ENCODE results near the gene RANBP3.

RANBP3 gene

DNA sequence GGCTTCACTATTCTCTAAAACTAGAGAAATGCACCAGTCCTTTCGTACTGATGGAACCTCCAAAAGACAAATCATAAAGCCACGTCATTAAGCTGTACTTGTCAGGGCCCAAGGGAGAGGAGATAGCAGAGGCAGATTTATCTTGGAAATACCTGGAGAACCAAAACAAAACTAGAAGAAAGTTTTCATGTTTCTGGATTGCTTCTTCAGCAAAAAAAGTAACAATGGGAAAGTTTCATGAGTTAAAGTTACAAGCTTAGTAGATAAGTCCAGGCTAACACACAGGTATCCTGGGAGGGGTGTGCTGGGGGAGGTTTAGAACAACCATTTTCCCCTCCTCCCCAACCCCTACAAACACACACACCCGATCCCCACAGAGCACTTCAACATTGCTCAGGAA is 21.6 kb downstream of the RANBP3 start:
- Histone ChIP-seq H3K27ac (peak overlapping the region in 1 of 21 experiments; percentile 14), H3K4me3 (no peak overlapping the region)

DNA sequence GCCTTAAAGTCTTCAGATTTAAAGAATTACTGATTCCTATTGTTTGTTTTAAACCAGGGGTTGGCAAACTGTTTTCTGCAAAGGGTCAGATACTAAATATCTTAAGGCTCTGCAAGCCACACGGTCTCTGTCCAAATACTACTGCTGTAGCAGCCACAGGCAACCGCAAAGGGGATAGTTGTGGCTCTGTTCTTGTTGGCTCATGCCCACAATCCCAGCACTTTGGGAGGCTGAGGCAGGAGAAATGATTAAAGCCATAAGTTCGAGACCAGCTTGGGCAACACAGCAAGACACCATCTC is 22.4 kb downstream of the RANBP3 start:
- Histone ChIP-seq H3K27ac (peak overlapping the region in 1 of 21 experiments; percentile 76), H3K4me3 (no peak overlapping the region)

DNA sequence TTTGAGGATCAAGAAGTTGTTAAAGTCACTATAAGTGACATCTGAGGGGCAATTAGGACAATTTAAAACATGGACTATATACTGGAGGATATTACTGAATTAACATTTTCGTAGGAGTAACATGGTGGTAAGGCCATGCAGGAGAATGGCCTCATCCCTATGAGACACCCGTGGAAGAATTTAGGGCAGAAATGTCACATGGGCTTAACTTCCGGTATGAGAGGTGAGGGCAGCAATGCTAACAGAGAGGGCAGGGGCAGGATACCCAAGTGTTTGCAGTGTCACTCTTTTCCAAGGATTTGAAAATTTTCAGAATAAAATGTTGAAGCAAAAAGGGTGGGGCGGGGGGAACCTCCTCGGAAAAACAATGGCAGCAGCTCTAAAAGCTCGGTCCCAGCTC is 23.6 kb downstream of the RANBP3 start:
- Histone ChIP-seq H3K27ac (peak overlapping the region in 12 of 21 experiments; percentile 30 to 77 (median 55)), H3K4me3 (no peak overlapping the region)

DNA sequence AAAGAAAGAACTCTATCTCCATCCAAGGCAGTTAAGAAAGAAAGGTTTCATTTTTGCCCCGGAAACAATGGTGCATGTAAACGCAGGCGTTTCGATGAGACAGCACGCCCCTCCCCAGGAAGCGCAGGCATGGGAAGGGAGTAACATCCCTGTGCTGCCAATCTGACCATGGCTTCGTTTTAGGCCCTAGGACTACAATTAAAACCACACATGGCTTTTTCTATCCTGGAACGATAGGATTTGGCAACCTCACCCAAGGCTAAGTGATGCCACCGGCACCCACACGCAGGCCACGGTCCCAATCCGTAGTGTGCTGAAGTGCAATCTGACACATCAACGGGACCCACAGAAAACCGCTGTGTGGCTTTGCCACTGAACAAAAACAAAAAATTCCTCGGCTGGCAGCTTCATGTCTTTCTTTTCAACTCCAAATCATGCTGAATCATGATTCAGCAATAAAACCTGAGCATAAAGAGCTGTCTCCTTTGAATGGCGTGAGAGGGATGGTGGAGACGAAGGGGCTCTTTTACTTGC is 24.2 kb downstream of the RANBP3 start:
- Histone ChIP-seq H3K27ac (peak overlapping the region in 13 of 21 experiments; percentile 9 to 77 (median 51)), H3K4me3 (no peak overlapping the region)

DNA sequence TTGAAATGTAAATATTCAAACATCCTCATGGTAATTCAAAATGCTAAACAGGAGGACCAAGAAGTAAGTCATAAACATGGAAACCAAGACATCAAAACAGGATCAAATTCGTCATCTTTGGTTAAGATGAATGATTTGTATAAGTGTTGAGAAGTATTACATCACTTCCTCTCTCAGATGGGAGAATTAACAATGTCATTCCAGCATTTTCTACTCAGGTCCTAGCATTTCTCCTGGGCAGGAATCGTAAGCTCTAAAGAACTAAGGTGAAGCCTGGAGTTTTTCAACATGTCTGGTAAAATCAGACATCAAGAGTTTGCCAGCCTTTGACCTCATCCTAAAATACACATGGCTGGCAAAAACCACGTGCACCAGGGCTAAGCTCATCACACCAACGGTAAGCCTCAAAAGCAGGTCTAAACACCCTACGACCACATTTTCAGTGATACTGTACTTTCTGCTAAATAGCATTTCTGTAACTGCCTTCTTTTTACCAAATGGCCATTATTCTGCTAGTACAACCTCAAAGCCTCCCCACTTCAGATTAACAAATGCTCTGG is 24.8 kb downstream of the RANBP3 start:
- H3K4me3 ChIP-seq = no peak overlapping the region
- H3K27ac ChIP-seq = peak overlapping the region in 13 of 21 experiments; percentile 27 to 77 (median 51)

GRCh38 chr19:5952193-5953029 is 25.5 kb downstream of the RANBP3 start:
- Histone ChIP-seq H3K4me3 (no peak overlapping the region), H3K27ac (peak overlapping the region in 8 of 21 experiments; percentile 18 to 77 (median 44))

DNA sequence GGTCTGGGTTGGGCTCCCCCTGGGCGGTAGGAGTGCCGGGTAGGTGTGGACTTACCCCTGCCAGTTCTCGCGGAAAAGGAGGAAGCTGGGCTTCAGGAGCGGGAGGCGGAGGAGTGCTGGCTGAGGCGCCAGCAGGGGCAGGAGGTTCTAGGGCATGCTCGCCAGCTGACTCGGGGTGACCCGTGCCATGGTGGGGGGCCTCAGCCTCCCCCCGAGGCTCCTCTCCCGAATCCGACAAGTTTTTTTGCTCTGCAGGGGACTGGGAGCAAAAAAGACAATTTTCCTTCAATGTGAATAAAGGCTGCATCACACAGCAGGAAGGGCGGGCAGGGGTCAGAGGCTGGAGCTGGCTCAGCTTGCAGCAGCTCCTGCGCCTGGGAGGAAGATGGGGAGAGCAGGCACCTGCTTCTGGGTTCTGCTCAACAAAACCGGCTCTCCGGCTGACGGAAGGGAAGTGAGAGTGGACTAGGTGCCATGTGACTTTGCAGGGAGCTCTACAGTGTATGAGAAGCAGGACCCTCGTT is 26.5 kb downstream of the RANBP3 start:
- H3K4me3 ChIP-seq = no peak overlapping the region
- H3K27ac ChIP-seq = peak overlapping the region in 8 of 21 experiments; percentile 0 to 68 (median 29)

DNA sequence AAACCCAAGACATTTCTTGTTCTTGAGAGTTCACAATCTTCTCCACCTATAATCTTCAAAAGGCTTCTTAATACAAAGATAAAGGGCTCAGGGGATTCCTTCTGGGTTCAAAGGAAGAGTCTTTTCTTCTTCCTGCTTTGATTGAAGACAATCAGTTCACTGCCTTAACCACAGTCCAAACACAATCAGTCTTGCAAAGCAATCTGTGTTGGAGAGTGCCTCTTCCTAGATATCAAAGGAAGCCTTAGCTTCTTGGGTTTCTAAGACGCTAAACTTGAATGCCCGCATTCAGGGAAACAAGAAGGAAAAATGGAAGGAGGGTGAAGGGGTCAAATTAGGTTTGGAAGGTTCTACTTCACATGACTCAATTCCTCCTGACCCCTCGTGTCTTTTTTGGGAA is 27.2 kb downstream of the RANBP3 start:
- H3K27ac ChIP-seq = peak overlapping the region in 5 of 21 experiments; percentile 0 to 68 (median 38)
- no peak overlapping the region for H3K4me3 ChIP-seq

DNA sequence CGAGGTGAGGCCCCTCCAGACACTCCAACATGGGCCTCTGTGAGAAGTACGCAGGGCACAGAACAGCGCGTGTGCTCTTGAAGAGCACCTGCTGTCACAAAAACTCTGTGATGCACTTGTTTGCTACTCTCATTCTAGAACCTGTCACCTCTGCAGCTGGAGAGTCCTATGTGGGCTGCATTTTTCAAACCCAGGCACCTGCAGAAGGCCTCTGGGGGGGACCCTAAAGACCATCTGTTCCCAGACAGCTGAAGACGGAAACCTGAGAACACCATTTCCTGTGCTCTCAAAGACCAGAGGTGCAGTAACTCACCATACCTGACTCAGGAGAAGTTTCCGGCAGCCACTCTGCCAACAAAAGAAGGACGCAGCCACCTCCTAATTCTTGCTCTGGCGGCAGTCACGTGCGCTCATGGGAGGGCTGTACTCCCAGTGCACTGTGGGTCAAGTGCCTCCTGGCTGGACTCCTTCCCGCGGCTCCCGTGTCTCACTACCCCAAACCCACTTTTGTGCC is 28.1 kb downstream of the RANBP3 start:
- Histone ChIP-seq H3K27ac (peak overlapping the region in 9 of 21 experiments; percentile 6 to 76 (median 48)), H3K4me3 (no peak overlapping the region)

- Histone ChIP-seq H3K27ac (peak overlapping the region in 13 of 21 experiments; percentile 6 to 76 (median 46)), H3K4me3 (no peak overlapping the region)
These were observed 29.0 kb downstream of the RANBP3 start for GRCh38 chr19:5948752-5949564.

DNA sequence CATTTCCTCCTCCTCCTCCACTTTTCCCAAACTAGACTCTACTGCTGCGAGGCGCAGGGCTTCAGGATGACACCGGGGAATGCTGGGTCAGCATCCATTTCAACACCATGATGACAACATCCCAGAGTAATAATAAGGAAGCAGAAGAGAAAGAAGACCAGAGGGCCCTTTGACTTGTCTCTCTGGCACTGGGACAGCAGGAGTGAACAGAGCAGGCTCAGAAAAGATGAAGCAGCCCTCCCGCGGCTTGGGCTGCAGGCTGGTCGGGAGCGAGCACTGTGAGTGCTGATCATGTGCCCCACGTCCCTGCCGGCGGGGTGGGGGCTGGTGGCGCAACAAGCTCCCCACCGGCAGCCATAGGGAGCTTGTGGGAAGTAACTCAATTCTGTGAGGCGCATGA is 30.5 kb downstream of the RANBP3 start:
- Histone ChIP-seq H3K4me3 (peak overlapping the region in 1 of 7 experiments; percentile 11), H3K27ac (peak overlapping the region in 17 of 21 experiments; percentile 1 to 76 (median 58))

- no peak overlapping the region for H3K27ac ChIP-seq
- H3K4me3 ChIP-seq = no peak overlapping the region
These were observed 34.3 kb downstream of the RANBP3 start for GRCh38 chr19:5943623-5944022.

DNA sequence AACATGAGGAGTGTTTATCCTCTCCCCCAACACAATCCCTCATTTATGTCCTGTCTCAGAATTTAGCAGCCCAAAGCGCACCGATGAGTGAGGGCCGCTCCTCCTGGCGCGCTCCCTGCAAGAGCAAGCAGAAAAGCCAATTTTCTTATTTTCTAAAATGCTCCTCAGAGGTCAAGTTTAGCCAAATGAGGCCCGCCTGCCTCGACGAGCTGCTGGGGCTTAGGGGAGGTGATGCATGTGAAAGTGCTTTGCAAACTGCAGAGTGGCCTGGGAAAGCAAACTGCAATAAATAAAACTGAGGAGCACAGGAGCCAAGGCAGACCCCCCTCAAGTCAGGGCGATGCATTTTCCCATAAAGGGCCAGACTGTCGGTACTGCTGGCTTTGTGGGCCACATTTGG is 34.9 kb downstream of the RANBP3 start:
- no peak overlapping the region for H3K4me3 ChIP-seq
- H3K27ac ChIP-seq = no peak overlapping the region

DNA sequence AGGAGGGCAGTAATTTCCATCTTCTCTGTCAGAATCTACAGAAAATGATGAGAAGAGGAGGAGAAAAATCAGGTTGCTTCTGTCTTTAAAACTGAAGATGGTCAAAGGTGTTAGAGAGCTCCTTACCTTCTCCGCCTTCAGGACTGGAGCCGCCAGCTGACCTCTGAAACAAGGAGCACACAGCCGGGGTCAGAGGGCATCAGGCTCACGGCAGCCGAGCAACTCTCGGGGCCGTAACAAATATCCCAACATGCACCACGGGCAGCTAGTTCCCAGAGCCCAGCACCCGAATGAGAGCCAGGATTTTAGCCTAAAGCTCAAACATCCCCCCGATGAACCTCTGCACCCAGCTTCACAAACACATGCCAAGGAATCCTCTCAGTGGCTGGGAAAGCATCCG is 36.3 kb downstream of the RANBP3 start:
- H3K27ac ChIP-seq = no peak overlapping the region
- H3K4me3 ChIP-seq = no peak overlapping the region

GRCh38 chr19:5940260-5941208 is 37.4 kb downstream of the RANBP3 start:
- Histone ChIP-seq H3K4me3 (no peak overlapping the region), H3K27ac (no peak overlapping the region)

DNA sequence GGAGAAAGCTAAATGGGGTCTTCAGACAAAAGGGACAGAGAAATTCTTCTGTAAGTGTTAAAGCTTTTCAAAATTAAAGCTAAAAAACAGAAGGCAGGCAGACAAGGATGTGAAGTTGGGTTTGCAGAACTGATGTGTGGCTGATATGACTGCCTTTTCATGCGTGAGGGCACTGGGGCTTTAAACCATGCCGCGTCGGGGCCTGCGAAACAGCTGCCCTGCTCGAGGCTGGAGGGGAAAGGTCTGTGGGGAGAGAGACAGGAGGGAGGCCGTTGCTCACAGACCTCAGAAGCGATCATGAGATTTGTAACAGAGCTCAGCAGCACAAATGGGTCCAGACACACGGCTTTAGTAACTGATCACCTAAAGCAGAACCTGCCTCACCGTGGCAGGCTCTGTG is 40.4 kb downstream of the RANBP3 start:
- Histone ChIP-seq H3K4me3 (no peak overlapping the region), H3K27ac (no peak overlapping the region)

DNA sequence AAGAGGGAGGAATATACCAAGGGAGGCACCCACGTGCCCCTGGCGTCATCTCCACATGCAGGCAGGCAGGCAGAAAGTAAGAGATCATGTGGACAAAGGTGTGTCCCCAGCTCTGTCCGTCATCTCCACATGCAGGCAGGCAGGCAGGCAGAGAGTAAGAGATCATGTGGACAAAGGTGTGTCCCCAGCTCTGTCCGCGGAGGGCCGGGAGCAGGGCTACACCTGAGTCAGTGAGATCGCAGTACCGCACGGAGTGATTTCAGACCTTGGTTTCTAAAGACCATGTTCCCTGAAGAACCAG is 41.7 kb downstream of the RANBP3 start:
- H3K27ac ChIP-seq = peak overlapping the region in 4 of 21 experiments; percentile 33 to 73 (median 57)
- no peak overlapping the region for H3K4me3 ChIP-seq

DNA sequence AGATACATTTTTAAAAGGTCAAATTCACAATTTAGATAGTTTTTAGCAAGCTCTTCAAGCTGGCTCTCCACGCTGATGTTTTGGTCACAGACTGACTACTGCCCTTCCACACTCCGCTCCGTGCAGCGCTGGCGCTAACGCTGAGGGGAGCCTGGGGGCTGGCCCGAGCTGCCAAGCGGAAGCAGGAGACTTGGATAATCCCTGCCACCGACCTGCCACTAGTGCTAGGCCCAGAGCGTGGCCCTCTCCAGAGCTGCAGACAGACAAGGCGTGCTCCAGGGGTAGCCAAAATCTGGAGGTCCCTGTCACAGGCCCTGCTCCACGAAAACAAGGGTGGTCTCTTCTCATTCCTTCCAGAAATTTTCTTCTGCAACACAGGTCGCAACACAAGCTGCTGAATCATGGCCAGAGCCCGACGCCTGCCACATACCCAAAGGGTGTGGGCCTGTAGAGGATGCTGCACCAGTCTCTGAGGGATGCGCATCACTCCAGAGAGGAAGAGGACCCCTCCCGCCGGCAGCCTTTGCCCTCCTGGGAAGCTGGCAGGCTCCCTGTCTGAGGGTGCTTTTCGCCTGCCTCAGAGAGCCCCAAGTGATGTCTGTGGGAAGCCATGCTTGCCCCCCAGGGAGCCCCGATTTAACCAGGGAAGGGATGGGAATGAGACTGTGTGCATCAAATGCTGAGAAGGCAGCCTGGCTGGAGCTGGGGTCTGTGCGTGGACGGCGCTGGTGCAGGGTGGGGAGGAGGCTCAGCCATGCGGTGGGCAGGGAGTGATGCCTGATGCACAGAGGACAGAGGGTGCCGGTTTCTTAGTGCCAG is 42.3 kb downstream of the RANBP3 start:
- Histone ChIP-seq H3K4me3 (no peak overlapping the region), H3K27ac (peak overlapping the region in 12 of 21 experiments; percentile 7 to 73 (median 42))

Measured in skin epidermis (tissue), 12 donors.